Hepatocyte (in vitro differentiated cells): ENCODE results near the gene ATP8A2. TPM values are rescaled to one million over a fixed set of nuclear protein-coding genes. Genes with fewer than 3 reads are reported as not detected.

Experiments used
- DNase-seq: peaks from one replicate; pipeline ENCODE4 v3.0.0-alpha.2; 2016; ENCODE audit warnings: low spot score
- H2AFZ ChIP-seq: fragments of 200-600 bp; sonication (generic); 2 replicates; pipeline ENCODE4 v1.6.0; 2016; ENCODE audit warnings: antibody characterized with exemption, mild to moderate bottlenecking
- H3K27ac ChIP-seq: fragments of 200-600 bp; sonication (generic); 2 replicates; pipeline ENCODE4 v1.5.1; 2016; ENCODE audit warnings: mild to moderate bottlenecking
- H3K27me3 ChIP-seq: fragments of 200-600 bp; sonication (generic); 2 replicates; pipeline ENCODE4 v1.6.1; 2016
- H3K36me3 ChIP-seq: fragments of 200-600 bp; sonication (generic); replicated peaks from 2 replicates; pipeline ENCODE4 v1.5.1; 2016; ENCODE audit warnings: low read depth; ENCODE audit not compliant: insufficient read depth
- H3K4me1 ChIP-seq: fragments of 200-600 bp; sonication (generic); 2 replicates; pipeline ENCODE4 v1.5.1; 2016; ENCODE audit warnings: mild to moderate bottlenecking, moderate library complexity; ENCODE audit not compliant: insufficient read depth
- H3K4me2 ChIP-seq: fragments of 200-600 bp; sonication (generic); 2 replicates; pipeline ENCODE4 v1.6.0; 2016
- H3K4me3 ChIP-seq: fragments of 200-600 bp; sonication (generic); 2 replicates; pipeline ENCODE4 v1.5.1; 2016; ENCODE audit warnings: mild to moderate bottlenecking
- H3K79me2 ChIP-seq: fragments of 200-600 bp; sonication (generic); 2 replicates; pipeline ENCODE4 v1.6.0; 2017; ENCODE audit warnings: mild to moderate bottlenecking
- H3K9me2 ChIP-seq: fragments of 200-600 bp; sonication (generic); replicated peaks from 2 replicates; pipeline ENCODE4 v1.6.0; 2017; ENCODE audit warnings: mild to moderate bottlenecking; ENCODE audit not compliant: insufficient read depth
- H3K9me3 ChIP-seq: fragments of 200-600 bp; sonication (generic); 2 replicates; pipeline ENCODE4 v1.5.1; 2016; ENCODE audit warnings: low read depth, mild to moderate bottlenecking
- H4K20me1 ChIP-seq: fragments of 200-600 bp; sonication (generic); 2 replicates; pipeline ENCODE4 v1.6.0; 2016; ENCODE audit warnings: mild to moderate bottlenecking; ENCODE audit not compliant: insufficient read depth, poor library complexity, severe bottlenecking
- CTCF ChIP-seq: fragments of 200-600 bp; sonication (generic); IDR thresholded peaks from 2 replicates; pipeline ENCODE4 v1.5.1; 2016; ENCODE audit warnings: antibody characterized with exemption, mild to moderate bottlenecking; ENCODE audit not compliant: poor library complexity
- EZH2 ChIP-seq: fragments of 200-600 bp; sonication (generic); IDR thresholded peaks from 2 replicates; pipeline ENCODE4 v1.6.1; 2016; ENCODE audit warnings: antibody characterized with exemption, mild to moderate bottlenecking, borderline replicate concordance
- EZH2phosphoT487 ChIP-seq: fragments of 200-600 bp; sonication (generic); IDR thresholded peaks from one replicate; pipeline ENCODE4 v1.6.1; 2018; ENCODE audit warnings: antibody characterized with exemption, mild to moderate bottlenecking, low read depth, moderate library complexity; ENCODE audit not compliant: unreplicated experiment, severe bottlenecking
- WGBS: methylation state at CpG from one replicate; pipeline ENCODE4 v1.1.6; 2016; ENCODE audit warnings: low lambda C conversion rate; ENCODE audit errors: missing lambda C conversion rate; 5-methylcytosine and 5-hydroxymethylcytosine counted together
- polyA plus RNA-seq: library from polyadenylated mRNA; unstranded; fragments of >200 nt; fragmentation: Nextera tagmentation; extraction: Ambion mirVana; gene quantifications from 2 replicates; pipeline ENCODE4 v1.2.1, GENCODE V29; 2016
- total RNA-seq: library from RNA; depleted of rRNA; stranded (reverse); fragments of >200 nt; gene quantifications from 2 replicates; pipeline ENCODE4 v1.2.3, GENCODE V29; 2014

ATP8A2 gene
- total and polyA plus RNA-seq, 2 experiments from 2014 or later, result 2.1 to 3.1 TPM

DNA sequence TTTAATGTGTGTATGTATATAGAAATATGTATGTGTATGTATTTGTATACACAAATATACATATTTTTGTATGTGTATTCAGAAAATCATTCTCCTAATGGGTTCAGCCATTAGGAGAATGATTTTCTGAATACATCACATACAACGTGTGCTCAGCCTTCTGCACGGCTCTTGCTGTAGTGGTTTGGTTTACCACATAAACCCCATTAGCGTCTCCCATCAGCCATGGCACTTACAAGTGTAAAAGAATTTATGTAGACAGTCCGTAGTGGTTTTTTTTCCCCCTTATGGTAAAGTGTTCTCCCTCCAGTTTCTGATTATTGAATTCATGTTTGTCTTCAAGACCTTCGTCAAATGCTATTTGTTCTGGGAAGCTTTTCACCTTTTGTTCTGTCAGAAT is 38.2 kb downstream of the ATP8A2 start:
- Histone ChIP-seq H3K9me3 (no peaks in the 10 kb centered on the region), H2AFZ (no peak overlapping the region), H3K9me2 (no peaks in the 10 kb centered on the region), H3K27me3 (no peaks in the 10 kb centered on the region), H3K4me3 (no peak overlapping the region), H3K36me3 (no peaks in the 10 kb centered on the region), H3K79me2 (no peaks in the 10 kb centered on the region), H3K27ac (no peak overlapping the region), H3K4me2 (no peak overlapping the region), H4K20me1 (no peaks in the 10 kb centered on the region), H3K4me1 (no peaks in the 10 kb centered on the region)
- DNase-seq, result no peak
- 91% methylated on average over 5 of the region's 5 CpGs for WGBS
- TF ChIP-seq EZH2phosphoT487, result no peak
- TF ChIP-seq CTCF, result no peak

DNA sequence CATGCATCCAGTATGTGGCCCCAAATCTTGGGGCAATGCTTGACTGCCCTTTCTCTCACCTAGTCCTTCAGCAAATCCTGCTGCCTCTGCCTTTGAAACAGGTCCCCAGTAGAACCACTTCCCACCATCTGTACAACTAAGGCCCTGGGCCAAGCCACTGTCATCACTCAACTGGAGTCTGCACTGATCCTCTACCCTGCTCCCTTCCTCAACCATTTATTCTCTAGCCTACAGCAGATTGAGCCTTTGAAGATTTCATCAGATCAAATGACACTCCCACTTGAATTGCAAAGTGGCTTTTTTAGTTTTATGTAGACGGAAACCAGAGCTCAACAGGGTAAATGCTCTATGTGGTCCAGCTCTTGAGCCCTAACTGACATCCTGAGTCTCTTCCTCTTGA is 43.5 kb downstream of the ATP8A2 start:
- Histone ChIP-seq H3K27ac (no peak overlapping the region), H3K27me3 (peaks cover 10% of the 10 kb centered on the region), H3K79me2 (no peaks in the 10 kb centered on the region), H3K4me3 (no peak overlapping the region), H3K9me2 (no peaks in the 10 kb centered on the region), H2AFZ (no peak overlapping the region), H4K20me1 (no peaks in the 10 kb centered on the region), H3K4me1 (no peaks in the 10 kb centered on the region), H3K4me2 (no peak overlapping the region), H3K36me3 (no peaks in the 10 kb centered on the region), H3K9me3 (no peaks in the 10 kb centered on the region)
- DNase-seq, result no peak
- TF ChIP-seq EZH2, result no peak
- TF ChIP-seq CTCF, result no peak
- TF ChIP-seq EZH2phosphoT487, result no peak
- 63% methylated on average over 1 of the region's 1 CpG for whole genome bisulfite sequencing

DNA sequence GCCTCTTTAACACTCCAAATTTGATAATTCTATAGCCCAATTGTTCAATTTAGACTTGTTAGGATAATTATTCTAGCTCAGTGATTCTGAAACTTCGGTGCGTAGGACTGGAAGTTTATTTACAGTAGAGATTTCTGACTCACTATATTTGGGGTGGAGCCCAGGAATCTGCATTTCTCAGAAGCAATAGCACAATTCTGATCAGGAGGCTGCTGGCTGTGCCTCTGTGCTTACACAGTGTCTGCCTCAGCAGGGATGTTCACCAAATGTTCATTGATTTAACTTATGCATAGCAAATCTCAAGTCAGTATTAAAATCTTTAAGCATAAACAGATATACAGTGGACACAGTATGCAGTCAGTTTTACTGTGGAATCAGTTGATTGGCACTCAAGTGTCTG is 45.8 kb downstream of the ATP8A2 start:
- Histone ChIP-seq H2AFZ (no peak overlapping the region), H3K27ac (no peak overlapping the region), H3K79me2 (no peaks in the 10 kb centered on the region), H3K4me3 (no peak overlapping the region), H3K9me2 (no peaks in the 10 kb centered on the region), H3K9me3 (no peaks in the 10 kb centered on the region), H3K27me3 (peaks cover 10% of the 10 kb centered on the region), H3K36me3 (no peaks in the 10 kb centered on the region), H4K20me1 (no peaks in the 10 kb centered on the region), H3K4me2 (no peak overlapping the region), H3K4me1 (no peaks in the 10 kb centered on the region)
- no peak for TF ChIP-seq EZH2
- no peak for TF ChIP-seq CTCF
- no peak for TF ChIP-seq EZH2phosphoT487
- no peak for DNase-seq
- WGBS, result 78% methylated on average over 2 of the region's 2 CpGs

DNA sequence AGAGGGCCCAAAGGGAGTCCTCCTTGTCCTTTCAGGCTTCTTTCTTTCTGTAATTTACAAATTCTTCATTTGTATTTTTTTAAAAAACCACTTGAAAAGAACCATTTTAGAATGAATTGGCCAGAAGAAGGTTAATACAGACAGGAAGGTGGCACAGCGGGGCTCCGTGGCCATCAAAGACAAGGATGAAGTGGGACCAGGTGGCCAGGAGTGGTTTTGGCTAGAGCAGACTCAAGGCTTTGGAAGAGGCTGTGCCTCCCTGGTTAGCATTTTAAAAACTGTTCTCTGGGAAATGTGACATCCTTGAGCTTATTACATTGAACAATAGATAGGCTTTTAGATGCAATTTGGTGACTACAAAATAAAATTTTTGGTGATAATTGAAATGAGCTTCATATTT is 48.4 kb downstream of the ATP8A2 start:
- 81% methylated on average over 2 of the region's 2 CpGs for WGBS
- DNase-seq, result no peak
- TF ChIP-seq EZH2phosphoT487, result no peak
- no peak for TF ChIP-seq CTCF
- no peak for TF ChIP-seq EZH2
- Histone ChIP-seq H3K9me2 (no peaks in the 10 kb centered on the region), H3K4me1 (no peaks in the 10 kb centered on the region), H3K79me2 (no peaks in the 10 kb centered on the region), H3K4me2 (no peak overlapping the region), H4K20me1 (no peaks in the 10 kb centered on the region), H3K9me3 (no peaks in the 10 kb centered on the region), H3K4me3 (no peak overlapping the region), H3K36me3 (no peaks in the 10 kb centered on the region), H3K27me3 (peaks cover 10% of the 10 kb centered on the region), H2AFZ (no peak overlapping the region), H3K27ac (no peak overlapping the region)
